GM21526 (cell line): Measurements from ENCODE around the gene KCNG2.

Experiments used
- ATAC-seq: cut with Tn5 transposase; IDR thresholded peaks from one replicate; pipeline ENCODE4 v1.9.1; 2021; ENCODE audit warnings: moderate library complexity; ENCODE audit not compliant: unreplicated experiment, low FRiP score

Gene KCNG2

GRCh38 chr18:79917169-79917852 is 119.6 kb downstream of the KCNG2 start:
- no peak for ATAC-seq

GRCh38 chr18:79917853-79918614 is 120.3 kb downstream of the KCNG2 start:
- ATAC-seq: no peak

GRCh38 chr18:79918615-79919011 is 120.9 kb downstream of the KCNG2 start:
- ATAC-seq: no peak

DNA sequence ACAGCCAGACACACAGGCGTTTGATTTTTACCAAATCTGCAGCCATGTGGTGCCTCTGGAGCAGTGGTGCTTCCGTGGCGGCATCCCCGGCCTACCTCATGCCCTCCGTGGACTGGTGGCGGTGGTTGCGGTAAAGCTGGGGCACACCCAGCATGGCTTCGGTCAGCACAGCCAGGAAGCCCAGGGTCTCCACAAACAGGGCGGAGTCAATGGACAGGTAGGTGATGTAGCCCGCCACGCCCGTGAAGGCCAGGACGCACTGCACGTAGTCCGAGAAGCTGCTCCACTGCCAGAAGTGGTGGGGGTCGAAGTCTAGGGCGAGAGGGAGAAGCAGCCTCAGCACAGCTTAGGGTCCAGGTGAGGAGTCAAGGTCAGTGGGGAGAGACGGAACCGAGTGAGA is 121.4 kb downstream of the KCNG2 start:
- no peak for ATAC-seq

DNA sequence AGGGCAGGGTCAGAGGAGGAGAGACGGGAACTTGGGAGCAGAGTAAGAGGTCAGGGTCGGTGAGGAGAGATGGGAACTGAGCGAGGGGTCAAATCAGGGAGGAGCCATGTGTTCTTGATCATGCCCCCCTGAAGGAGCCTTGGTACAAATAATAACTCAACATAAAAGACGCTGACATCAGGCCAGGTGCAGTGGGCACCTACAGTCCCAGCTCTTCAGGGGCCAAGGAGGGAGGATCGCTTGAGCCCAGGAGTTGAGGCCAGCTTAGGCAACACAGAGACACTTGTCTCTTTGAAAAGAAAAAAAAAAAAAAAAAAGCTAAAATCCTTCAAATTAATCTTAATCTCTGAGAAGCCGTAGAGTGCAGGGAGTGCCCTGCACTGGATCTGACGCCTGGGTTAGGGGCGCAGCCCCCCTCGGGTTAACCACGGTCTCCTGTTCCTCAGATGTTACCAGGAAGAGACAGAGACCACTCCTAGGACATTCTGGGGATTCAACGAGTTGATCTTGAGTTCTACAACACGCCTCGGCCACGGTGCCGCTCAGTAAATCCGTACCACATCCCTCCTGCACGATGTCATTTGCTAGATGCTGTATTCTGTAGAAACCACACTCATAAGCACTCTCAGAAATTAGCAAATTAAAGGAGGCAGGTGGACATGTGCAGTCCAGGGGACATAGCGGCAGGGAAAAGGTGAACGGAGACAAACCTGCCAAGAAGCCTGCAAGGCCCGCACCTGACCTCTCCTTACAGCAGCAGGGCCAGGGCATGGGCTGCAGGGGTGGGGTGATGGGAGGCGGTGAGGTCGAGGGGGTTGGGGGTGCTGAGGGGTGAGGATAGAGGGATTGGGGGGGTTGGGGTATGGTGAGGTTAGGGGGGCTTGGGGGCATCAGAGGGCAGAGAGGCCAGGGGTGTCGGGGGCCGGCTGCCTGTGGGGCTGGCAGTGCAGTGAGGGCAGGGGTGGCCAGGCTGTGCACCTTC is 124.5 kb downstream of the KCNG2 start:
- ATAC-seq: no peak

GRCh38 chr18:79922971-79923411 is 125.3 kb downstream of the KCNG2 start:
- ATAC-seq: no peak

GRCh38 chr18:79923896-79924585 is 126.3 kb downstream of the KCNG2 start:
- no peak for ATAC-seq

DNA sequence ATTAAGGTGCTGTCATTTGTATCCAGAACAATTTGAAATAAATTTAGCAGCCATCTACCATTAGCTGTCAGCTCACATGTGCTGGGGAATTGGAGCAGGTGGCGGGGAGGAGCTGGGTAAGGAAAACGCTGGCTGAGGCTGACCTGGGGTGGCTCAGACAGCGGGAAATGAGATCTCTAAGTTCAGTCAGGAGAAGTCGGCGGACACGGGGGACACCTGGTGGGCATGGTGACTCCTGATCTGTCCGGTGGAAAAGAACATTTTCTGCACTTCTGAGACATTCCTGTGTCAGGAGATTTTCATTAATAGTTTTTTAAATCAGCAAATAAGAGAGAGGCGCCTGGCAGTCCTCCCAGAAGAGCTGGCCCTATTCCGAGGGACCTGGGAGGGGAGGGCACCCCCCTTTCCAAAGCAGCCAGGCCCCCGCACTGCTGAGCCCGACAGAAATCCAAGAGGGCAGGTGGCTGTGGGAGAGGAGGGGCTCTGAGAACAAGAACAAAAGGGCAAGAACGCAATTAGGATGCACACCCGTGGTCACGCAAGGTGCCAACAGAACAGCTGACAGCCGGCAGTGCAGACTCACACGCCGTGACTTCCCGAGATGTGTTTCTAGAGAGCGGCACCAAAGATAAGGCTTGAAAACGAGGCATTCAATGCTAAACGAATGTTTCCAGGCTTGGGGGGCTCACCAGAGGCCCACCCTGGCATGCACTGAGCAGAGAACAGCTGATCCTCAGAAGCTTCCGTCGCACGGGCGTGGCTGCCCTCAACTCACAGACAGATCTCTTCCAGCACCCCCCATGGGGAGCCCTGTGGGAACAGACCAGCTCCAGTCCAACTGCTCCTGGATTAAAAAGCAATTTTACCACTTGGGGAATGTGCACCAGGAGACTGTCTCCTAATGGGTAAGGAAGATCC is 127.3 kb downstream of the KCNG2 start:
- no peak for ATAC-seq

- ATAC-seq: no peak
Observed at GRCh38 chr18:79926306-79926705, 128.6 kb downstream of the KCNG2 start.

DNA sequence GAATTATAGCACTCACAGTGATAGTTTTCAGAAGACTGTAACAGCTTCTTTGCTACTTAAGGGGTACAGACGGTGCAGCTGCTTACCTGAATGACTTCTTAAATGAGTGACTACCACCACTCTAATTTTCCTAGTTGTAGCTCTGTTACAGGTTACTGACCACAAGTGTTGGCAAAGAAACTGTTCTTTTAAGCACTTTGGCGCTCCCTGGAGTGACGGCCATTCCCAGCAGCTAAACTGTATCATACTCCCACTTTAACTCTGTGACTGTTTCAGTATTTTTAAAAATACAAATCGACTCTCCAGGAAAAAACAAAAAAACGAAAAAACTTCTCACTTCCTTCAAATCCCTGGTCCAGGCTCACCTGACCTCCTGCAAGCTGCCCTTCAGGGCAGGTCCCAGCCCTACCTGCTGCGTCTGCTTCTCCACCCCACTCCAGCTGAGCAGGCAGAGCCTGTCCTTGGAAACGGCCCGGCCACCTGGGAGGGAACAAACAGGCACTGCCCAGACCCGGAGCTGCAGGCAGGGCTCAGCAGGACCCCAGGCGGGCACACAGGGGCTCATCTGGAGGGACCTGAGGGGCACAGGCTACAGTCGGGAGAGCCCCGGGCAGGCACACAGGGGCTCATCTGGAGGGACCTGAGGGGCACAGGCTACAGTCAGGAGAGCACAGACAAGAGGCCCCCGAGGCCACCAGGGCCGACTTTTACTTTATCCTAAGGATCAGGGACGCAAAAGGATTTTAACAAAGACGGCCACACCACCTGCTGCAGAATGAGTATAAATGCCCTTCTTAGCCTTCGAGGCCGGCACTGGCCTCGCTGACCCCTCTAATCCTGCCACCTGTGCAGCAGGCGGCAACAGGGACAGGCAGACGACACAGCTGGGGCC is 129.2 kb downstream of the KCNG2 start:
- ATAC-seq: no peak

- no peak for ATAC-seq
Observed at GRCh38 chr18:79927607-79928562, 130.1 kb downstream of the KCNG2 start.

DNA sequence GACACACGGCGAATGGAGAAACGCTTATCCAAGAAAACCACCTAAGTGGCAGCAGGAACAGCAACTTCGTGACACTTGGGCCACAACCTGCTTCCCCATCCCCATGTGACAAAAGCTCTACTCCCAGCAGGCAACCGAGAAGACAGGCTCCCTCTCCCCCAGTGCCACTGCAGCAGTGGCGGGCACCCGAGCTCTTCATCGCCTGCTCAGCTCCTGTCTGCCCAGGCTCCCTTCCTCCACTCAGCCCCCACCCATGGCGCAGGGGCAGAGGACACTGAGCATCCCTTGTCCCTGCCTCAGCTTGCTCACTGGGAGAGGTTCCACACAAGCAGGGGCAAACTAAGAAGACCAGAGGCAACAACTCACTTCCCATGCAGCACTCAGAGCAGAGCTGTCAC is 130.8 kb downstream of the KCNG2 start:
- ATAC-seq: no peak

GRCh38 chr18:79930020-79930642 is 132.4 kb downstream of the KCNG2 start:
- no peak for ATAC-seq

DNA sequence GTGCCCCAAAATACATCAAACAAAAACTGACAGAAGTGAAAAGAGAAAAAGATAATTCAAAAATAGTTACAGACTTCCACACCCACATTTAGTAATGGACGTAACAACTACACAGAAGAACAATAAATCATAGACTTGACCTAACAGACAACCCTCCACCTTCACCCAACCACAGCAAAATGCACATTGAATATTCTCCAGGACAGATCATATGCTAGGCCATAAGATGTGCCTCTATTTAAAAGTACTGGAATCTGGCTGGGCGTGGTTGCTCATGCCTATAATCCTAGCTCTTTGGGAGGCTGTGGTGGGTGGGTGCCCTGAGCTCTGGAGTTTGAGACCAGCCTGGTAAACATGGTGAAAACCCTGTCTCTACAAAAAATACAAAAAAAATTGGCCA is 133.7 kb downstream of the KCNG2 start:
- no peak for ATAC-seq

DNA sequence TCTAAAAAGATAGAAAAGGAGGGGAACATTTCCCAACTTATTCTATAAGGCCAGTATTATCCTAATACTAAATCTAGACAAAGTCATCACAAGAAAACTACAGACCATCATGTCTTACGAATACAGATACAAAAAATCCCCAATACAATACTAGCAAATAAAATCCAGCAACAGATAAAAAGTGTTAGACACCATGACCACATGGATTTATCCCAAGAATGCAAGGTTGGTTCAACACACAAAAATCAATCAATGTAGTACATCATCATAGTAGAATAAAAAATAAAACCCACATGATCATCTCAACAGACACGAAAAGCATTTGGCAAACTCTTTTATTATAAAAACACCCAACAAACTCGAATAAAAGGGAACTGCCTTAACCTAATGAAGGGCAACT is 135.2 kb downstream of the KCNG2 start:
- no peak for ATAC-seq

- ATAC-seq: no peak
Observed at GRCh38 chr18:79933765-79934164, 136.0 kb downstream of the KCNG2 start.
